GM12873 (cell line): ENCODE measurements around the gene CRACDL.

Experiments used
- CTCF ChIP-seq: IDR thresholded peaks from 2 replicates; pipeline ENCODE4 v1.5.1; 2012; ENCODE audit warnings: low read depth, mild to moderate bottlenecking, moderate library complexity, low read length, control low read depth; ENCODE audit not compliant: insufficient read depth; ENCODE audit errors: missing control alignments

The CRACDL gene

GRCh38 chr2:98897746-98898145 is 38.3 kb downstream of the CRACDL start:
- TF ChIP-seq CTCF, result no peak

GRCh38 chr2:98896944-98897343 is 39.1 kb downstream of the CRACDL start:
- TF ChIP-seq CTCF, result no peak

GRCh38 chr2:98896416-98896815 is 39.6 kb downstream of the CRACDL start:
- no peak for TF ChIP-seq CTCF

GRCh38 chr2:98895901-98896300 is 40.1 kb downstream of the CRACDL start:
- TF ChIP-seq CTCF, result no peak

- no peak for TF ChIP-seq CTCF
Measured at GRCh38 chr2:98895221-98895620, 40.8 kb downstream of the CRACDL start.

- TF ChIP-seq CTCF, result no peak
Measured at GRCh38 chr2:98894331-98895000, 41.6 kb downstream of the CRACDL start.

- TF ChIP-seq CTCF, result no peak
Measured at GRCh38 chr2:98893911-98894321, 42.1 kb downstream of the CRACDL start.

- TF ChIP-seq CTCF, result no peak
Measured at GRCh38 chr2:98892871-98893270, 43.2 kb downstream of the CRACDL start.
